Endodermal cell (in vitro differentiated cells): ENCODE results near the gene AGPAT1. TPM values are rescaled to one million over a fixed set of nuclear protein-coding genes. Genes with fewer than 3 reads are reported as not detected.

Source experiments
- DNase-seq: peaks from one replicate; pipeline ENCODE4 v3.0.0-alpha.2; 2017
- H3K27ac ChIP-seq: 2 replicates; pipeline ENCODE4 v1.5.1; 2013; ENCODE audit warnings: mild to moderate bottlenecking, low read depth, low read length, moderate library complexity
- H3K27me3 ChIP-seq: 2 replicates; pipeline ENCODE4 v1.6.1; 2013; ENCODE audit warnings: mild to moderate bottlenecking, low read length, moderate library complexity; ENCODE audit not compliant: insufficient read depth, control insufficient read depth, poor library complexity, severe bottlenecking
- H3K36me3 ChIP-seq: 2 replicates; pipeline ENCODE4 v1.7.0; 2013; ENCODE audit warnings: mild to moderate bottlenecking, low read length, moderate library complexity; ENCODE audit not compliant: control insufficient read depth, insufficient read depth
- H3K4me1 ChIP-seq: one replicate; pipeline ENCODE4 v1.7.0; 2013; ENCODE audit warnings: low read length; ENCODE audit not compliant: control insufficient read depth, insufficient read depth
- H3K4me3 ChIP-seq: 2 replicates; pipeline ENCODE4 v1.5.1; 2013; ENCODE audit warnings: mild to moderate bottlenecking, low read length, moderate library complexity
- H3K9ac ChIP-seq: 2 replicates; pipeline ENCODE4 v1.6.1; 2013; ENCODE audit warnings: mild to moderate bottlenecking, low read length, moderate library complexity; ENCODE audit not compliant: poor library complexity, severe bottlenecking; ENCODE audit errors: extremely low read depth
- H3K9me3 ChIP-seq: 2 replicates; pipeline ENCODE4 v1.6.1; 2013; ENCODE audit warnings: mild to moderate bottlenecking, low read length, moderate library complexity; ENCODE audit not compliant: control insufficient read depth
- H3K27ac Mint-ChIP-seq: 2 replicates; pipeline ENCODE4 v1.8.0; 2020; ENCODE audit warnings: mixed read lengths
- H3K27me3 Mint-ChIP-seq: 2 replicates; pipeline ENCODE4 v1.8.0; 2021; ENCODE audit warnings: mild to moderate bottlenecking, mixed read lengths; ENCODE audit not compliant: insufficient read depth
- H3K36me3 Mint-ChIP-seq: 2 replicates; pipeline ENCODE4 v1.8.0; 2020; ENCODE audit warnings: low read depth, mixed read lengths
- H3K4me1 Mint-ChIP-seq: 2 replicates; pipeline ENCODE4 v1.8.0; 2020; ENCODE audit warnings: mixed read lengths
- H3K4me3 Mint-ChIP-seq: 2 replicates; pipeline ENCODE4 v1.8.0; 2020; ENCODE audit warnings: mild to moderate bottlenecking, moderate library complexity, mixed read lengths
- H3K9me3 Mint-ChIP-seq: 2 replicates; pipeline ENCODE4 v1.8.0; 2020; ENCODE audit warnings: mild to moderate bottlenecking, mixed read lengths
- WGBS, 2 experiments: methylation state at CpG; one replicate each; pipeline versions ENCODE4 v1.1.5 to v1.1.7; 2013; ENCODE audit warnings: missing lambda C conversion rate in 2 of 2, mixed read lengths in 1 of 2; ENCODE audit not compliant: insufficient coverage in 1 of 2, insufficient read length in 1 of 2; 5-methylcytosine and 5-hydroxymethylcytosine counted together
- total RNA-seq, 2 donors: library from RNA; stranded (reverse); fragmentation: NEBNext Ultra II Directional in 1 of 2; extraction: Animal tissue kit (Norgen Biotek cat#: 25700) in 1 of 2; gene quantifications; 2 replicates in 1 of 2; 3 replicates in 1 of 2; pipeline ENCODE4 v1.2.1, GENCODE V29; 2021
- TF ChIP-seq, protein P1 (sequence below): fragments of 200-600 bp; sonication (generic); conservative IDR thresholded peaks from 2 replicates; pipeline ENCODE4 v1.5.0; 2021; ENCODE audit warnings: antibody characterized with exemption, mild to moderate bottlenecking

AGPAT1 gene
- total RNA-seq, 2 donors from 2014 or later = 124 to 147 TPM

- TF ChIP-seq, protein P1, sequence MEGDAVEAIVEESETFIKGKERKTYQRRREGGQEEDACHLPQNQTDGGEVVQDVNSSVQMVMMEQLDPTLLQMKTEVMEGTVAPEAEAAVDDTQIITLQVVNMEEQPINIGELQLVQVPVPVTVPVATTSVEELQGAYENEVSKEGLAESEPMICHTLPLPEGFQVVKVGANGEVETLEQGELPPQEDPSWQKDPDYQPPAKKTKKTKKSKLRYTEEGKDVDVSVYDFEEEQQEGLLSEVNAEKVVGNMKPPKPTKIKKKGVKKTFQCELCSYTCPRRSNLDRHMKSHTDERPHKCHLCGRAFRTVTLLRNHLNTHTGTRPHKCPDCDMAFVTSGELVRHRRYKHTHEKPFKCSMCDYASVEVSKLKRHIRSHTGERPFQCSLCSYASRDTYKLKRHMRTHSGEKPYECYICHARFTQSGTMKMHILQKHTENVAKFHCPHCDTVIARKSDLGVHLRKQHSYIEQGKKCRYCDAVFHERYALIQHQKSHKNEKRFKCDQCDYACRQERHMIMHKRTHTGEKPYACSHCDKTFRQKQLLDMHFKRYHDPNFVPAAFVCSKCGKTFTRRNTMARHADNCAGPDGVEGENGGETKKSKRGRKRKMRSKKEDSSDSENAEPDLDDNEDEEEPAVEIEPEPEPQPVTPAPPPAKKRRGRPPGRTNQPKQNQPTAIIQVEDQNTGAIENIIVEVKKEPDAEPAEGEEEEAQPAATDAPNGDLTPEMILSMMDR = no peak
- Mint-ChIP-seq H3K4me1 (no peaks in the 10 kb centered on the region), H3K9me3 (no peaks in the 10 kb centered on the region), H3K27me3 (peaks cover 79% of the 10 kb centered on the region), H3K4me3 (no peak overlapping the region), H3K27ac (no peak overlapping the region), H3K36me3 (no peaks in the 10 kb centered on the region)
- WGBS, 2 experiments = 80 to 97% methylated on average over 3 to 7 of the region's 7 CpGs
- H3K9ac ChIP-seq = no peak overlapping the region
- no peak for DNase-seq
- no peaks in the 10 kb centered on the region for H3K4me1 ChIP-seq
- no peaks in the 10 kb centered on the region for H3K9me3 ChIP-seq
- H3K27me3 ChIP-seq = peaks cover 13% of the 10 kb centered on the region
- H3K36me3 ChIP-seq = no peaks in the 10 kb centered on the region
- H3K4me3 ChIP-seq = no peak overlapping the region
- H3K27ac ChIP-seq = no peak overlapping the region
These were observed 42.3 kb upstream of the AGPAT1 start for GRCh38 chr6:32218167-32218566.

GRCh38 chr6:32216998-32217397 is 41.1 kb upstream of the AGPAT1 start:
- TF ChIP-seq, protein P1 = no peak
- no peak overlapping the region for H3K9ac ChIP-seq
- no peaks in the 10 kb centered on the region for H3K4me1 ChIP-seq
- H3K4me3 ChIP-seq = no peak overlapping the region
- no peaks in the 10 kb centered on the region for H3K36me3 ChIP-seq
- Mint-ChIP-seq H3K4me1 (no peaks in the 10 kb centered on the region), H3K4me3 (no peak overlapping the region), H3K27me3 (peaks cover 77% of the 10 kb centered on the region), H3K9me3 (no peaks in the 10 kb centered on the region), H3K27ac (no peak overlapping the region), H3K36me3 (no peaks in the 10 kb centered on the region)
- WGBS, 2 experiments = 90 to 91% methylated on average over 6 to 11 of the region's 11 CpGs
- H3K9me3 ChIP-seq = no peaks in the 10 kb centered on the region
- peaks cover 13% of the 10 kb centered on the region for H3K27me3 ChIP-seq
- no peak for DNase-seq
- H3K27ac ChIP-seq = no peak overlapping the region

GRCh38 chr6:32216285-32216684 is 40.4 kb upstream of the AGPAT1 start:
- H3K4me3 Mint-ChIP-seq = no peak overlapping the region
- WGBS, 2 experiments = 88 to 92% methylated on average over 10 of the region's 10 CpGs
- no peak for DNase-seq

More at GRCh38 chr6:32216285-32216684, 40.4 kb upstream of the AGPAT1 start:
- Mint-ChIP-seq H3K27ac (no peak overlapping the region), H3K36me3 (no peaks in the 10 kb centered on the region), H3K4me1 (no peaks in the 10 kb centered on the region), H3K9me3 (no peaks in the 10 kb centered on the region), H3K27me3 (peaks cover 72% of the 10 kb centered on the region)
- no peak overlapping the region for H3K27ac ChIP-seq
- H3K9me3 ChIP-seq = no peaks in the 10 kb centered on the region
- H3K36me3 ChIP-seq = no peaks in the 10 kb centered on the region
- TF ChIP-seq, protein P1 = no peak
- H3K4me3 ChIP-seq = no peak overlapping the region
- no peaks in the 10 kb centered on the region for H3K4me1 ChIP-seq
- H3K27me3 ChIP-seq = peaks cover 13% of the 10 kb centered on the region
- H3K9ac ChIP-seq = no peak overlapping the region
